ENCODE measurements around the gene PSENEN. TPM values are rescaled to one million over a fixed set of nuclear protein-coding genes. Genes with fewer than 3 reads are reported as not detected.

Gene PSENEN
- total and polyA plus RNA-seq, 2 experiments from 2014 or later, result 20.6 to 175 TPM

DNA sequence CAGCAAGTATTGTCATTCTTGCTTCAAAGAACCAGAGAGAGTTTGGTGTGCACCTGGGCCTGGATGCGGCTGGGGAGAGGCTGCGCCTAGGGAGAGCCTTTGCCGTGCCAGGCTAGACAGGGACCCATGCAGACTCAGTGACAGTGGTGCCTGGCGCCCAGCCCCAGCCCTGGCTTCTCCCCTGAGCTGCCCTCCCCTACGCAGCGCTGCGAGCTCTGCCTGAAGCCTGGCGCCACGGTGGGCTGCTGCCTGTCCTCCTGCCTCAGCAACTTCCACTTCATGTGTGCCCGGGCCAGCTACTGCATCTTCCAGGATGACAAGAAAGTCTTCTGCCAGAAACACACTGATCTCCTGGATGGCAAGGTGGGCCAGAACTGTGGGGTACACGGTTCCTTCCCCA is 15.7 kb upstream of the PSENEN start:
- no peak overlapping the region for H3K4me3 Mint-ChIP-seq
- H2AFZ ChIP-seq, result no peak overlapping the region
- no peaks in the 10 kb centered on the region; the same call in 2 of the 3 replicates for H3K9me3 Mint-ChIP-seq
- TF ChIP-seq EZH2 (IDR thresholded peaks at IDR 0.05; ENCODE audit: low read depth, unreplicated experiment), result no peak
- TF ChIP-seq JUNB (IDR thresholded peaks at IDR 0.05; ENCODE audit: unreplicated experiment), result no peak
- TF ChIP-seq, protein P1, sequence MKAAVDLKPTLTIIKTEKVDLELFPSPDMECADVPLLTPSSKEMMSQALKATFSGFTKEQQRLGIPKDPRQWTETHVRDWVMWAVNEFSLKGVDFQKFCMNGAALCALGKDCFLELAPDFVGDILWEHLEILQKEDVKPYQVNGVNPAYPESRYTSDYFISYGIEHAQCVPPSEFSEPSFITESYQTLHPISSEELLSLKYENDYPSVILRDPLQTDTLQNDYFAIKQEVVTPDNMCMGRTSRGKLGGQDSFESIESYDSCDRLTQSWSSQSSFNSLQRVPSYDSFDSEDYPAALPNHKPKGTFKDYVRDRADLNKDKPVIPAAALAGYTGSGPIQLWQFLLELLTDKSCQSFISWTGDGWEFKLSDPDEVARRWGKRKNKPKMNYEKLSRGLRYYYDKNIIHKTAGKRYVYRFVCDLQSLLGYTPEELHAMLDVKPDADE (IDR thresholded peaks at IDR 0.05), result no peak
- TF ChIP-seq, protein P2, sequence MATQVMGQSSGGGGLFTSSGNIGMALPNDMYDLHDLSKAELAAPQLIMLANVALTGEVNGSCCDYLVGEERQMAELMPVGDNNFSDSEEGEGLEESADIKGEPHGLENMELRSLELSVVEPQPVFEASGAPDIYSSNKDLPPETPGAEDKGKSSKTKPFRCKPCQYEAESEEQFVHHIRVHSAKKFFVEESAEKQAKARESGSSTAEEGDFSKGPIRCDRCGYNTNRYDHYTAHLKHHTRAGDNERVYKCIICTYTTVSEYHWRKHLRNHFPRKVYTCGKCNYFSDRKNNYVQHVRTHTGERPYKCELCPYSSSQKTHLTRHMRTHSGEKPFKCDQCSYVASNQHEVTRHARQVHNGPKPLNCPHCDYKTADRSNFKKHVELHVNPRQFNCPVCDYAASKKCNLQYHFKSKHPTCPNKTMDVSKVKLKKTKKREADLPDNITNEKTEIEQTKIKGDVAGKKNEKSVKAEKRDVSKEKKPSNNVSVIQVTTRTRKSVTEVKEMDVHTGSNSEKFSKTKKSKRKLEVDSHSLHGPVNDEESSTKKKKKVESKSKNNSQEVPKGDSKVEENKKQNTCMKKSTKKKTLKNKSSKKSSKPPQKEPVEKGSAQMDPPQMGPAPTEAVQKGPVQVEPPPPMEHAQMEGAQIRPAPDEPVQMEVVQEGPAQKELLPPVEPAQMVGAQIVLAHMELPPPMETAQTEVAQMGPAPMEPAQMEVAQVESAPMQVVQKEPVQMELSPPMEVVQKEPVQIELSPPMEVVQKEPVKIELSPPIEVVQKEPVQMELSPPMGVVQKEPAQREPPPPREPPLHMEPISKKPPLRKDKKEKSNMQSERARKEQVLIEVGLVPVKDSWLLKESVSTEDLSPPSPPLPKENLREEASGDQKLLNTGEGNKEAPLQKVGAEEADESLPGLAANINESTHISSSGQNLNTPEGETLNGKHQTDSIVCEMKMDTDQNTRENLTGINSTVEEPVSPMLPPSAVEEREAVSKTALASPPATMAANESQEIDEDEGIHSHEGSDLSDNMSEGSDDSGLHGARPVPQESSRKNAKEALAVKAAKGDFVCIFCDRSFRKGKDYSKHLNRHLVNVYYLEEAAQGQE (IDR thresholded peaks at IDR 0.05; ENCODE audit: unreplicated experiment), result no peak
- TF ChIP-seq NANOG (IDR thresholded peaks at IDR 0.05; ENCODE audit: borderline replicate concordance), result no peak
- no peak for TF ChIP-seq EZH2phosphoT487 (IDR thresholded peaks at IDR 0.05; ENCODE audit: unreplicated experiment)
- TF ChIP-seq ZNF114 (CRISPR knock-in tag; IDR thresholded peaks at IDR 0.05), result no peak
- TF ChIP-seq, protein P3, sequence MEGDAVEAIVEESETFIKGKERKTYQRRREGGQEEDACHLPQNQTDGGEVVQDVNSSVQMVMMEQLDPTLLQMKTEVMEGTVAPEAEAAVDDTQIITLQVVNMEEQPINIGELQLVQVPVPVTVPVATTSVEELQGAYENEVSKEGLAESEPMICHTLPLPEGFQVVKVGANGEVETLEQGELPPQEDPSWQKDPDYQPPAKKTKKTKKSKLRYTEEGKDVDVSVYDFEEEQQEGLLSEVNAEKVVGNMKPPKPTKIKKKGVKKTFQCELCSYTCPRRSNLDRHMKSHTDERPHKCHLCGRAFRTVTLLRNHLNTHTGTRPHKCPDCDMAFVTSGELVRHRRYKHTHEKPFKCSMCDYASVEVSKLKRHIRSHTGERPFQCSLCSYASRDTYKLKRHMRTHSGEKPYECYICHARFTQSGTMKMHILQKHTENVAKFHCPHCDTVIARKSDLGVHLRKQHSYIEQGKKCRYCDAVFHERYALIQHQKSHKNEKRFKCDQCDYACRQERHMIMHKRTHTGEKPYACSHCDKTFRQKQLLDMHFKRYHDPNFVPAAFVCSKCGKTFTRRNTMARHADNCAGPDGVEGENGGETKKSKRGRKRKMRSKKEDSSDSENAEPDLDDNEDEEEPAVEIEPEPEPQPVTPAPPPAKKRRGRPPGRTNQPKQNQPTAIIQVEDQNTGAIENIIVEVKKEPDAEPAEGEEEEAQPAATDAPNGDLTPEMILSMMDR (conservative IDR thresholded peaks at IDR 0.05; ENCODE audit: low read depth in 2 of 2), result no peak
- no peak for TF ChIP-seq STAT1 (IDR thresholded peaks at IDR 0.05; ENCODE audit: unreplicated experiment)
- no peak for TF ChIP-seq ZNF331 (CRISPR knock-in tag; IDR thresholded peaks at IDR 0.05; ENCODE audit: low read depth)
- TF ChIP-seq, protein P4, sequence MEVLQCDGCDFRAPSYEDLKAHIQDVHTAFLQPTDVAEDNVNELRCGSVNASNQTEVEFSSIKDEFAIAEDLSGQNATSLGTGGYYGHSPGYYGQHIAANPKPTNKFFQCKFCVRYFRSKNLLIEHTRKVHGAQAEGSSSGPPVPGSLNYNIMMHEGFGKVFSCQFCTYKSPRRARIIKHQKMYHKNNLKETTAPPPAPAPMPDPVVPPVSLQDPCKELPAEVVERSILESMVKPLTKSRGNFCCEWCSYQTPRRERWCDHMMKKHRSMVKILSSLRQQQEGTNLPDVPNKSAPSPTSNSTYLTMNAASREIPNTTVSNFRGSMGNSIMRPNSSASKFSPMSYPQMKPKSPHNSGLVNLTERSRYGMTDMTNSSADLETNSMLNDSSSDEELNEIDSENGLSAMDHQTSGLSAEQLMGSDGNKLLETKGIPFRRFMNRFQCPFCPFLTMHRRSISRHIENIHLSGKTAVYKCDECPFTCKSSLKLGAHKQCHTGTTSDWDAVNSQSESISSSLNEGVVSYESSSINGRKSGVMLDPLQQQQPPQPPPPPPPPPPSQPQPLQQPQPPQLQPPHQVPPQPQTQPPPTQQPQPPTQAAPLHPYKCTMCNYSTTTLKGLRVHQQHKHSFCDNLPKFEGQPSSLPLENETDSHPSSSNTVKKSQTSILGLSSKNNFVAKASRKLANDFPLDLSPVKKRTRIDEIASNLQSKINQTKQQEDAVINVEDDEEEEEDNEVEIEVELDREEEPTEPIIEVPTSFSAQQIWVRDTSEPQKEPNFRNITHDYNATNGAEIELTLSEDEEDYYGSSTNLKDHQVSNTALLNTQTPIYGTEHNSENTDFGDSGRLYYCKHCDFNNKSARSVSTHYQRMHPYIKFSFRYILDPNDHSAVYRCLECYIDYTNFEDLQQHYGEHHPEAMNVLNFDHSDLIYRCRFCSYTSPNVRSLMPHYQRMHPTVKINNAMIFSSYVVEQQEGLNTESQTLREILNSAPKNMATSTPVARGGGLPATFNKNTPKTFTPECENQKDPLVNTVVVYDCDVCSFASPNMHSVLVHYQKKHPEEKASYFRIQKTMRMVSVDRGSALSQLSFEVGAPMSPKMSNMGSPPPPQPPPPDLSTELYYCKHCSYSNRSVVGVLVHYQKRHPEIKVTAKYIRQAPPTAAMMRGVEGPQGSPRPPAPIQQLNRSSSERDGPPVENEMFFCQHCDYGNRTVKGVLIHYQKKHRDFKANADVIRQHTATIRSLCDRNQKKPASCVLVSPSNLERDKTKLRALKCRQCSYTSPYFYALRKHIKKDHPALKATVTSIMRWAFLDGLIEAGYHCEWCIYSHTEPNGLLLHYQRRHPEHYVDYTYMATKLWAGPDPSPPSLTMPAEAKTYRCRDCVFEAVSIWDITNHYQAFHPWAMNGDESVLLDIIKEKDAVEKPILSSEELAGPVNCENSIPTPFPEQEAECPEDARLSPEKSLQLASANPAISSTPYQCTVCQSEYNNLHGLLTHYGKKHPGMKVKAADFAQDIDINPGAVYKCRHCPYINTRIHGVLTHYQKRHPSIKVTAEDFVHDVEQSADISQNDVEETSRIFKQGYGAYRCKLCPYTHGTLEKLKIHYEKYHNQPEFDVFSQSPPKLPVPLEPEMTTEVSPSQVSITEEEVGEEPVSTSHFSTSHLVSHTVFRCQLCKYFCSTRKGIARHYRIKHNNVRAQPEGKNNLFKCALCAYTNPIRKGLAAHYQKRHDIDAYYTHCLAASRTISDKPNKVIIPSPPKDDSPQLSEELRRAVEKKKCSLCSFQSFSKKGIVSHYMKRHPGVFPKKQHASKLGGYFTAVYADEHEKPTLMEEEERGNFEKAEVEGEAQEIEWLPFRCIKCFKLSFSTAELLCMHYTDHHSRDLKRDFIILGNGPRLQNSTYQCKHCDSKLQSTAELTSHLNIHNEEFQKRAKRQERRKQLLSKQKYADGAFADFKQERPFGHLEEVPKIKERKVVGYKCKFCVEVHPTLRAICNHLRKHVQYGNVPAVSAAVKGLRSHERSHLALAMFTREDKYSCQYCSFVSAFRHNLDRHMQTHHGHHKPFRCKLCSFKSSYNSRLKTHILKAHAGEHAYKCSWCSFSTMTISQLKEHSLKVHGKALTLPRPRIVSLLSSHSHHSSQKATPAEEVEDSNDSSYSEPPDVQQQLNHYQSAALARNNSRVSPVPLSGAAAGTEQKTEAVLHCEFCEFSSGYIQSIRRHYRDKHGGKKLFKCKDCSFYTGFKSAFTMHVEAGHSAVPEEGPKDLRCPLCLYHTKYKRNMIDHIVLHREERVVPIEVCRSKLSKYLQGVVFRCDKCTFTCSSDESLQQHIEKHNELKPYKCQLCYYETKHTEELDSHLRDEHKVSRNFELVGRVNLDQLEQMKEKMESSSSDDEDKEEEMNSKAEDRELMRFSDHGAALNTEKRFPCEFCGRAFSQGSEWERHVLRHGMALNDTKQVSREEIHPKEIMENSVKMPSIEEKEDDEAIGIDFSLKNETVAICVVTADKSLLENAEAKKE (CRISPR knock-in tag; IDR thresholded peaks at IDR 0.05), result no peak
- no peak for TF ChIP-seq POLR2AphosphoS5 (IDR thresholded peaks at IDR 0.05; ENCODE audit: low read depth)
- no peak for TF ChIP-seq CREB1 (CRISPR knock-in tag; IDR thresholded peaks at IDR 0.05; ENCODE audit: low read depth)
- H3K36me3 Mint-ChIP-seq (ENCODE audit: low read depth), result peaks cover 73% of the 10 kb centered on the region
- H3K4me1 ChIP-seq (ENCODE audit: insufficient read depth), result no peaks in the 10 kb centered on the region
- H3K4me1 Mint-ChIP-seq, result no peaks in the 10 kb centered on the region
- no peaks in the 10 kb centered on the region for H3F3A ChIP-seq (replicated peaks; ENCODE audit: low read depth)
- H3K9me2 ChIP-seq (ENCODE audit: insufficient read depth), result no peaks in the 10 kb centered on the region
- no peak overlapping the region for H3K4me2 ChIP-seq
- no peak overlapping the region for H3K4me3 ChIP-seq
- no peak for DNase-seq (ENCODE audit: low spot score)
- no peaks in the 10 kb centered on the region for H3K79me2 ChIP-seq (replicated peaks; ENCODE audit: insufficient read depth)
- peaks cover 11% of the 10 kb centered on the region for H3K27me3 Mint-ChIP-seq (ENCODE audit: insufficient read depth, low read depth, poor library complexity)
- H3K36me3 ChIP-seq (ENCODE audit: insufficient read depth), result peaks cover 21% of the 10 kb centered on the region; the same call in 1 of the 2 replicates
- no peak overlapping the region for H3K27ac ChIP-seq (ENCODE audit: low read depth)
- H4K20me1 ChIP-seq (replicated peaks; ENCODE audit: insufficient read depth), result peaks cover 5% of the 10 kb centered on the region
- no peaks in the 10 kb centered on the region for H3K27me3 ChIP-seq (ENCODE audit: insufficient read depth)
- no peak overlapping the region for H3K27ac Mint-ChIP-seq
- no peak for ATAC-seq

Data from GM23338 (cell line).